PC-3 (cell line): ENCODE measurements around the gene ARHGAP6. TPM values are rescaled to one million over a fixed set of nuclear protein-coding genes. Genes with fewer than 3 reads are reported as not detected.

Source experiments
- ATAC-seq: fragments of 200-7000 bp; cut with Tn5 transposase; 2 replicates; pipeline ENCODE4 v1.9.1; 2020; ENCODE audit warnings: mild to moderate bottlenecking, moderate library complexity
- BruUV-seq: library from RNA; stranded (reverse); fragments of 400-500 nt; replicated peaks from 2 replicates; lab custom pipeline; 2021; lab: Mats Ljungman, UMichigan
- CTCF ChIA-PET: fragments of 300-600 bp; sonication (Branson Sonifier 250); formaldehyde crosslinking; loops from one replicate; lab custom pipeline; 2022; ENCODE audit warnings: antibody characterized with exemption; lab: Charles Lee
- POLR2A ChIA-PET: fragments of 300-600 bp; sonication (Branson Sonifier 250); formaldehyde crosslinking; loops from one replicate; lab custom pipeline; 2022; ENCODE audit warnings: antibody characterized with exemption; ENCODE audit not compliant: unreplicated experiment; lab: Charles Lee
- DNase-seq: peaks from one replicate; pipeline ENCODE4 v3.0.0-alpha.2; 2015
- H2AFZ ChIP-seq: fragments of 300-600 bp; sonication (generic); 2 replicates; pipeline ENCODE4 v1.6.0; 2016; ENCODE audit warnings: antibody characterized with exemption, low read length
- H3F3A ChIP-seq: fragments of 300-600 bp; sonication (generic); one replicate; pipeline ENCODE4 v1.6.0; 2017; ENCODE audit warnings: antibody characterized with exemption, low read length, control low read depth, mild to moderate bottlenecking; ENCODE audit not compliant: unreplicated experiment
- H3K27ac ChIP-seq: fragments of 300-600 bp; sonication (generic); 2 replicates; pipeline ENCODE4 v1.5.1; 2016; ENCODE audit warnings: mild to moderate bottlenecking, low read length
- H3K27me3 ChIP-seq: fragments of 300-600 bp; sonication (generic); 2 replicates; pipeline ENCODE4 v1.6.1; 2016; ENCODE audit warnings: low read length, mixed read lengths
- H3K36me3 ChIP-seq: fragments of 300-600 bp; sonication (generic); 2 replicates; pipeline ENCODE4 v1.6.1; 2016; ENCODE audit warnings: low read depth, mixed run types, low read length, mixed read lengths
- H3K4me1 ChIP-seq: fragments of 300-600 bp; sonication (generic); 2 replicates; pipeline ENCODE4 v1.5.1; 2016; ENCODE audit warnings: low read length; ENCODE audit not compliant: insufficient read depth
- H3K4me2 ChIP-seq: fragments of 300-600 bp; sonication (generic); 2 replicates; pipeline ENCODE4 v1.6.0; 2016; ENCODE audit warnings: low read length
- H3K4me3 ChIP-seq: fragments of 300-600 bp; sonication (generic); 2 replicates; pipeline ENCODE4 v1.5.1; 2016; ENCODE audit warnings: mild to moderate bottlenecking, low read length, mixed read lengths
- H3K79me2 ChIP-seq: fragments of 300-600 bp; sonication (generic); 2 replicates; pipeline ENCODE4 v1.6.1; 2017; ENCODE audit warnings: low read length, mixed read lengths
- H3K9ac ChIP-seq: fragments of 300-600 bp; sonication (generic); 2 replicates; pipeline ENCODE4 v1.6.0; 2016; ENCODE audit warnings: mild to moderate bottlenecking, low read length
- H3K9me2 ChIP-seq: fragments of 300-600 bp; sonication (generic); replicated peaks from 2 replicates; pipeline ENCODE4 v1.6.1; 2016; ENCODE audit warnings: mixed run types, low read length, mixed read lengths
- H3K9me3 ChIP-seq: fragments of 300-600 bp; sonication (generic); 2 replicates; pipeline ENCODE4 v1.6.1; 2016; ENCODE audit warnings: low read length, mixed read lengths
- H4K20me1 ChIP-seq: fragments of 300-600 bp; sonication (generic); 2 replicates; pipeline ENCODE4 v1.6.1; 2016; ENCODE audit warnings: low read length, mixed read lengths
- CTCF ChIP-seq: fragments of 300-600 bp; sonication (generic); conservative IDR thresholded peaks from 2 replicates; pipeline ENCODE4 v1.5.1; 2017; ENCODE audit warnings: antibody characterized with exemption, low read depth, mild to moderate bottlenecking, low read length
- EZH2 ChIP-seq: fragments of 300-600 bp; sonication (generic); IDR thresholded peaks from one replicate; pipeline ENCODE4 v1.6.1; 2017; ENCODE audit warnings: antibody characterized with exemption, mild to moderate bottlenecking, low read length; ENCODE audit not compliant: unreplicated experiment
- EZH2phosphoT487 ChIP-seq: fragments of 300-600 bp; sonication (generic); IDR thresholded peaks from 2 replicates; pipeline ENCODE4 v1.6.1; 2018; ENCODE audit warnings: mild to moderate bottlenecking, antibody characterized with exemption, low read length, borderline replicate concordance
- intact Hi-C: fragments of 100-400 bp; cut with micrococcal nuclease; formaldehyde crosslinking; loops from 2 replicates; pipeline ENCODE4 v1.9.0; 2023
- total RNA-seq: library from RNA; depleted of rRNA; stranded (reverse); fragments of >200 nt; gene quantifications from 2 replicates; pipeline ENCODE4 v1.2.3, GENCODE V29; 2014

Gene ARHGAP6
- total RNA-seq, 1 experiment from 2014 or later, result 2.8 TPM

DNA sequence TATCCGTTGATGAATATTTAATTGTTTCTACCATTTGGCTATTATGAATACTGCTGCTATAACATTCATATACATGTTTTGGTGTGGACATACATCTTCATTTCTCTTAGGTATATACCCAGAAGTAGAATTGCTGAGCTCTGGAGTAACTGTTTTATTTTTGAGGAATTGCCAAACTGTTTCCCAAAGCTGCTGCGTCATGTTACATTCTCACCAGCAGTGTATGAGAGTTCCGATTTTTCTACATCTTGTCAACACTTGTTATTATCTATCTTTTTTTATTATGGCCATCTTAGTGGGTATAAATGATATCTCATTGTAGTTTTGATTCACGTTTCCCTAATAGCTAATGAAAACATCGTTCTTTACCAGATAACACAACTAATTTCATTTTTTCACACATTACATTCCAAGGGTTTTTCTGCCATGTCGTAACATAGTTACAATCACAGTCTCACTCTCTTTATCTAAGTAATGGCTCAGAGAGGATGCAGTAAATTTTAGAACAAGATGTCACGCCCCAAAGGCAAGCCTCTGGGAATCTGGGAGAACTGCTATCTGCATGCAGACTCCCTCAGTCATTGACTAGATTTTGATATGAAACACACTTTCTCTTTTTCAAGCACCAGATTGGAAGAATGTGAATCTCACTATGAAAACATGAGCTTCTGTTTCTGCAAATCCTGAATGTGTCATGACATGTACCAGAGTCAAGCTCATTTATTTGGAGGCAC is 10.3 kb downstream of the ARHGAP6 start:
- TF ChIP-seq CTCF (no peak), EZH2 (no peak), EZH2phosphoT487 (no peak)
- H3K79me2 ChIP-seq, result no peaks in the 10 kb centered on the region
- no peak overlapping the region for H2AFZ ChIP-seq
- H4K20me1 ChIP-seq, result no peaks in the 10 kb centered on the region
- DNase-seq, result no peak
- no peaks in the 10 kb centered on the region for H3K9me3 ChIP-seq
- CTCF ChIA-PET, result no interaction called here
- no peak overlapping the region for H3K9ac ChIP-seq
- H3K9me2 ChIP-seq, result no peaks in the 10 kb centered on the region
- H3K4me1 ChIP-seq, result no peaks in the 10 kb centered on the region
- BruUV-seq, result no TSS peak
- intact Hi-C loops, result no loop called here
- peaks cover 15% of the 10 kb centered on the region; the same call in 1 of the 2 replicates for H3K27me3 ChIP-seq
- no peak for ATAC-seq
- H3K36me3 ChIP-seq, result no peaks in the 10 kb centered on the region
- no peak overlapping the region for H3K27ac ChIP-seq
- H3K4me3 ChIP-seq, result no peak overlapping the region
- no peaks in the 10 kb centered on the region for H3F3A ChIP-seq
- no peak overlapping the region for H3K4me2 ChIP-seq
- POLR2A ChIA-PET, result no interaction called here

GRCh38 chrX:11648705-11649519 is 16.8 kb downstream of the ARHGAP6 start:
- POLR2A ChIA-PET, result no interaction called here
- no peak overlapping the region for H3K9ac ChIP-seq
- no peaks in the 10 kb centered on the region for H3K9me3 ChIP-seq
- no peak overlapping the region for H3K27ac ChIP-seq
- TF ChIP-seq EZH2 (no peak), EZH2phosphoT487 (no peak), CTCF (no peak)
- H3K36me3 ChIP-seq, result no peaks in the 10 kb centered on the region
- 0 out of 2 replicates have a peak overlapping the region, but pooled peaks have one; percentile 1 for H2AFZ ChIP-seq
- H3F3A ChIP-seq, result no peaks in the 10 kb centered on the region
- no peaks in the 10 kb centered on the region for H3K4me1 ChIP-seq
- no peaks in the 10 kb centered on the region for H3K9me2 ChIP-seq
- no peaks in the 10 kb centered on the region for H3K79me2 ChIP-seq
- intact Hi-C loops, result loop anchor here (10.0 kb wide), 1 partner anchor 94 kb away; no protein-coding TSS in a partner anchor
- no peak overlapping the region for H3K4me3 ChIP-seq
- H3K4me2 ChIP-seq, result no peak overlapping the region
- ATAC-seq (peak; percentile 54), DNase-seq (peak; percentile 26)
- no TSS peak for BruUV-seq
- CTCF ChIA-PET, result no interaction called here
- H3K27me3 ChIP-seq, result peaks cover 14% of the 10 kb centered on the region; the same call in 1 of the 2 replicates
- no peaks in the 10 kb centered on the region for H4K20me1 ChIP-seq
